Measurements from ENCODE around the gene SASH1.

DNA sequence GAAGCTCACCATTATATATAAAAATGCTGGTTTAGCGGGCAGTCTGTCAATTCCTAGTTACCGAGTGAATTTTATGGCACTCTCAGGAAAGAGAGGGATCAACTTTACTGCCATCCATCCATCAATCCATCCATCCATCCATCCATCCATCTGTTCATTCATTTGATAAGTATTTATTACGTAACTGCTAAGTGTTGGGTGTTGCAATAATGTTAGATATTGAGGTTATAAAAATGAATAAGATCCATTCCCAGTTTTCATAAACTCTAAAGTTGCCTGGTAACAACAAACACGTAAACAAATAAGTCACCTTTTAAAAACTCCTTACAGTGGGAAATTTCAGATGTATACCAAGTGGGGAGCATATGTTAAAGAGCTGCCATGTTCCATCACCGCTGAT, 36.8 kb downstream of the SASH1 start:
- TF ChIP-seq CTCF (IDR thresholded peaks at IDR 0.05), result no peak
- TF ChIP-seq TCF7L2 (IDR thresholded peaks at IDR 0.05; ENCODE audit: low read depth, low read length), result no peak
- no peak for TF ChIP-seq POLR2AphosphoS5 (IDR thresholded peaks at IDR 0.05; ENCODE audit: low read depth, low read length)
- TF ChIP-seq, protein P1, sequence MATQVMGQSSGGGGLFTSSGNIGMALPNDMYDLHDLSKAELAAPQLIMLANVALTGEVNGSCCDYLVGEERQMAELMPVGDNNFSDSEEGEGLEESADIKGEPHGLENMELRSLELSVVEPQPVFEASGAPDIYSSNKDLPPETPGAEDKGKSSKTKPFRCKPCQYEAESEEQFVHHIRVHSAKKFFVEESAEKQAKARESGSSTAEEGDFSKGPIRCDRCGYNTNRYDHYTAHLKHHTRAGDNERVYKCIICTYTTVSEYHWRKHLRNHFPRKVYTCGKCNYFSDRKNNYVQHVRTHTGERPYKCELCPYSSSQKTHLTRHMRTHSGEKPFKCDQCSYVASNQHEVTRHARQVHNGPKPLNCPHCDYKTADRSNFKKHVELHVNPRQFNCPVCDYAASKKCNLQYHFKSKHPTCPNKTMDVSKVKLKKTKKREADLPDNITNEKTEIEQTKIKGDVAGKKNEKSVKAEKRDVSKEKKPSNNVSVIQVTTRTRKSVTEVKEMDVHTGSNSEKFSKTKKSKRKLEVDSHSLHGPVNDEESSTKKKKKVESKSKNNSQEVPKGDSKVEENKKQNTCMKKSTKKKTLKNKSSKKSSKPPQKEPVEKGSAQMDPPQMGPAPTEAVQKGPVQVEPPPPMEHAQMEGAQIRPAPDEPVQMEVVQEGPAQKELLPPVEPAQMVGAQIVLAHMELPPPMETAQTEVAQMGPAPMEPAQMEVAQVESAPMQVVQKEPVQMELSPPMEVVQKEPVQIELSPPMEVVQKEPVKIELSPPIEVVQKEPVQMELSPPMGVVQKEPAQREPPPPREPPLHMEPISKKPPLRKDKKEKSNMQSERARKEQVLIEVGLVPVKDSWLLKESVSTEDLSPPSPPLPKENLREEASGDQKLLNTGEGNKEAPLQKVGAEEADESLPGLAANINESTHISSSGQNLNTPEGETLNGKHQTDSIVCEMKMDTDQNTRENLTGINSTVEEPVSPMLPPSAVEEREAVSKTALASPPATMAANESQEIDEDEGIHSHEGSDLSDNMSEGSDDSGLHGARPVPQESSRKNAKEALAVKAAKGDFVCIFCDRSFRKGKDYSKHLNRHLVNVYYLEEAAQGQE (IDR thresholded peaks at IDR 0.05; ENCODE audit: insufficient read depth in 1 of 2, low read depth in 2 of 2, low read length in 1 of 2), result no peak
